GM18868 (cell line): ENCODE measurements around the gene SAA2.
"Not testable (repeated sequence)": the region's sequence is repeated elsewhere in the genome, so short reads cannot be mapped to it uniquely, and the experiment has no call there.

Experiments used
- ATAC-seq: cut with Tn5 transposase; IDR thresholded peaks from one replicate; pipeline ENCODE4 v1.9.1; 2021; ENCODE audit warnings: mild to moderate bottlenecking, moderate library complexity; ENCODE audit not compliant: unreplicated experiment

The SAA2 gene

GRCh38 chr11:18197738-18198137 is 50.7 kb downstream of the SAA2 start:
- not testable (repeated sequence) for ATAC-seq

GRCh38 chr11:18196532-18196931 is 51.9 kb downstream of the SAA2 start:
- no peak for ATAC-seq
